ENCODE results near the gene NBAS.

NBAS gene

GRCh38 chr2:15481000-15481399 lies 80.1 kb downstream of the NBAS start:
- H3K4me3 ChIP-seq (ENCODE audit: control insufficient read depth, low read depth, low read length) = no peak overlapping the region
- no peak for DNase-seq (ENCODE audit: low read depth)
- TF ChIP-seq, protein P1, sequence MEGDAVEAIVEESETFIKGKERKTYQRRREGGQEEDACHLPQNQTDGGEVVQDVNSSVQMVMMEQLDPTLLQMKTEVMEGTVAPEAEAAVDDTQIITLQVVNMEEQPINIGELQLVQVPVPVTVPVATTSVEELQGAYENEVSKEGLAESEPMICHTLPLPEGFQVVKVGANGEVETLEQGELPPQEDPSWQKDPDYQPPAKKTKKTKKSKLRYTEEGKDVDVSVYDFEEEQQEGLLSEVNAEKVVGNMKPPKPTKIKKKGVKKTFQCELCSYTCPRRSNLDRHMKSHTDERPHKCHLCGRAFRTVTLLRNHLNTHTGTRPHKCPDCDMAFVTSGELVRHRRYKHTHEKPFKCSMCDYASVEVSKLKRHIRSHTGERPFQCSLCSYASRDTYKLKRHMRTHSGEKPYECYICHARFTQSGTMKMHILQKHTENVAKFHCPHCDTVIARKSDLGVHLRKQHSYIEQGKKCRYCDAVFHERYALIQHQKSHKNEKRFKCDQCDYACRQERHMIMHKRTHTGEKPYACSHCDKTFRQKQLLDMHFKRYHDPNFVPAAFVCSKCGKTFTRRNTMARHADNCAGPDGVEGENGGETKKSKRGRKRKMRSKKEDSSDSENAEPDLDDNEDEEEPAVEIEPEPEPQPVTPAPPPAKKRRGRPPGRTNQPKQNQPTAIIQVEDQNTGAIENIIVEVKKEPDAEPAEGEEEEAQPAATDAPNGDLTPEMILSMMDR (IDR thresholded peaks at IDR 0.05; ENCODE audit: control insufficient read depth, insufficient read depth, low read depth, low read length, missing control alignments) = no peak

DNA sequence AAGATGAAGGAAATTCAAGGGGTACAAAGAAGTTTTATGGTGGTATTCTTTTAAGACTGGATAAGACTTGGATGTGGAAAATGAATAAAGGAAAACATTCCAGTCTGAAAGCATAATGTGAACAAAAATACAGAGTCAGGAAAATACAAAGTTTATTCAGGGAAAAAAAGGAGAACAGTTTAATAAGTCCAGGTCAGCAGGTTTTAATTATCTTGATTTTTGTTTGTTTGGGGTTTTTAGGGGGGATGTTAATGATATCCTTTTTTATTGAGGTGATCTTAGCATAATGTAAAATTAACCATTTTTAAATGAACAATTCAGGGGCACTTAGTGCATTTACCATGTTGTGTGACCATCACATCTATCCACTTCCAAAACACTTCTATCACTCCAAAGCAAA lies 80.6 kb downstream of the NBAS start:
- H3K4me3 ChIP-seq (ENCODE audit: control insufficient read depth, low read depth, low read length) = no peak overlapping the region
- DNase-seq (ENCODE audit: low read depth) = no peak
- TF ChIP-seq, protein P1 (IDR thresholded peaks at IDR 0.05; ENCODE audit: control insufficient read depth, insufficient read depth, low read depth, low read length, missing control alignments) = no peak

DNA sequence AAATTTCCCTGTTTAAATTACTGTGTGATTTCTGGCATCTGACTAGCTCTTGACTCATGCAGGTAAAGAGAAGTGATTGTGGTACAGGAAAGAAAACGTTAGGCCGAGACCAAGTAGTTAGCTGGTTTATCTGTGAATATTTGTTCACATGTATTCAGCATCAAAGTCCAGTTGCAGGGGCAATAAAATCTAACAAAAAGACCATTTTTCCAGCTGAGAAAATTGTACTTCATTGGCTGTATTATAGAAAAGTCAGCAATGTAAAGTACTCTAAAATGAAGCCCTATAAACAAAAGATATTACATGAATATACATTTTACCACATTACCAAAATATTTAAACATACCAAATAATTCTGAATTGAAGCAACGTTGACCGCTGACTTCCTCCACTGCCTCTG lies 88.3 kb downstream of the NBAS start:
- no peak overlapping the region for H3K4me3 ChIP-seq (ENCODE audit: control insufficient read depth, low read depth, low read length)
- no peak for DNase-seq (ENCODE audit: low read depth)
- TF ChIP-seq, protein P1 (IDR thresholded peaks at IDR 0.05; ENCODE audit: control insufficient read depth, insufficient read depth, low read depth, low read length, missing control alignments) = no peak

- DNase-seq (ENCODE audit: low read depth) = no peak
- no peak overlapping the region for H3K4me3 ChIP-seq (ENCODE audit: control insufficient read depth, low read depth, low read length)
- TF ChIP-seq, protein P1 (IDR thresholded peaks at IDR 0.05; ENCODE audit: control insufficient read depth, insufficient read depth, low read depth, low read length, missing control alignments) = no peak
Observed at GRCh38 chr2:15472133-15472532, 89.0 kb downstream of the NBAS start.

GRCh38 chr2:15471606-15472005 lies 89.5 kb downstream of the NBAS start:
- H3K4me3 ChIP-seq (ENCODE audit: control insufficient read depth, low read depth, low read length) = no peak overlapping the region
- no peak for DNase-seq (ENCODE audit: low read depth)
- TF ChIP-seq, protein P1 (IDR thresholded peaks at IDR 0.05; ENCODE audit: control insufficient read depth, insufficient read depth, low read depth, low read length, missing control alignments) = no peak

DNA sequence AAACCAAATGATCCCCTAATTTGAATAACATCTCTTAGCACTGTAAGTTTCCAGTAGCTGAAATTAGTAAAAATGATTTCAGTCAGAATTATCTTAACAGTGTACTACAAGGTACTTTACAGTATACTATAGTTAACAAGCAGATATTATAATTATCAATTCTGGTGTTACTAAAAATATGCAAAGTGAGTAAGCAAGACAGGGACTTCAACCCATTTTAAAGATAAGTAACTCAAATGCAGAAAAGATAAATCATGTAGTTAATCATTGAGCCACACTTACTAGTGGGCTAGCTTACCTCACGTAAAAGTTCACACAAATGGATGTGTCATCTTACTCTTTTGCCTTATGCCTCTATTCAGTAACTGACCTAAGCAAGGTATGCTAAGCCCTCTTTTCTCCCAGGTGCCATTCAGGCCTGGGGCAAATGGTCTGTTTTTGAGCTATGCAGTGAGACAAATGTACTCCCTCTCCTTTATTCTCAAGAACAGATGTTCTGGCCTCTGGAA lies 101.0 kb downstream of the NBAS start:
- TF ChIP-seq, protein P1 (IDR thresholded peaks at IDR 0.05; ENCODE audit: control insufficient read depth, insufficient read depth, low read depth, low read length, missing control alignments) = no peak
- DNase-seq (ENCODE audit: low read depth) = no peak
- no peak overlapping the region for H3K4me3 ChIP-seq (ENCODE audit: control insufficient read depth, low read depth, low read length)

GRCh38 chr2:15458277-15458676 lies 102.9 kb downstream of the NBAS start:
- no peak overlapping the region for H3K4me3 ChIP-seq (ENCODE audit: control insufficient read depth, low read depth, low read length)
- TF ChIP-seq, protein P1 (IDR thresholded peaks at IDR 0.05; ENCODE audit: control insufficient read depth, insufficient read depth, low read depth, low read length, missing control alignments) = no peak
- no peak for DNase-seq (ENCODE audit: low read depth)

All from AG09309 (cell line).